NCI-H2227 treated with DMSO at 0.1 percent for 48 hours (cell line): ENCODE measurements around the gene CORO2A.

Experiments
- DNase-seq: peaks from one replicate; lab custom pipeline; 2025; lab: John Stamatoyannopoulos, UW

The CORO2A gene

DNA sequence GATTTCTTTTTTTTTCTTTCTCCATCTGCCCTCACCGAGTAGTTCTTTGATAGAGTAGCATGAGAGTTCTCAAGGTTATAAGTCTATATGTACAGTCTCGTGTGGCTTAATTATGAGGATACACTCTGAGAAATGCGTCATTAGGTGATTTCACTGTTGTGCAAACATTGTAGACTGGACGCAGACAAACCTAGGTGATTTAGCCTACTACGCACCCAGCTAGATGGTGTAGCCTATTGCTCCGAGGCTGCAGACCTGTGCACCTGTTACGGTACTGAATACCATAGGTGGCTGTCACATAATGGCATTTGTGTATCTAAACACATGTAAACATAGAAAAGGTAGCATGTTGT is 26.9 kb upstream of the CORO2A start:
- DNase-seq = no peak

DNA sequence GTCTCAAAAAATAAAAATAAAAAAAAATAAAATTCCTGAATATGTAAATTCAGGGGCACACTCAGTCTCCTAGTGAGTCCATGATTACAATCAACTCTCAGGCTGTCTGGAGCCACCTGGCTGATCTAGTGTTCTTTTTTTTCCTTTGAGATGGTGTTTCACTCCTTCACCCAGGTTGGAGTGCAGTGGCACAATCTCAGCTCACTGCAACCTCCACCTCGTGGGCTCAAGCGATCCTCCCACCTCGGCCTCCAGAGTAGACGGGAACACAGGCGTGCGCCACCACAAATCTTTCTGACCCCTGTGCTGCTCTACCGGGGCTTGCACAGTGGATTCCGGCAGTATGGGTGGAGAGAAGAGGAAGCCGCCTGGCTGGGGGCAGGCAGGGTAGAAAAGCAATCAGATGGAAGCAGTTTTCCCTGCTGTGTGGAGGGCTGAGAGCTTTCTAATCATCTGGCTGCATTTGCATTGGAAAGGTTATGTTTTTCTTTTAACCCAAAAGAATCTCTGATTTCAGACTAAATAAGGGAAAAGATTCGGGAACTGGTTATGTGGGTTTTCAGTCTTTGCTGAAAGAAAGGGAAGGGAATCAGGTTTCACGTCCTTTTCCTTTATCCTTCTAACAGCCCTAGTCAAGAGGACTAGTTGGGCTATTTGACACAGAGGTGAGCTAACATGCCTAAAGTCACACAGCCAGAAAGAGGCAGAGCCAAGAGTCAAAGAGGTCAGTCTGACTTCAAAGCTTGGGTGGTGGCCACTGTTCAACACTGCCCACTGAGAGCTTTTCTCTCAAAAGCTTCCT is 26.3 kb upstream of the CORO2A start:
- DNase-seq = no peak

- no peak for DNase-seq
Measured at GRCh38 chr9:98217255-98217654, 24.8 kb upstream of the CORO2A start.

GRCh38 chr9:98216391-98216790 is 24.0 kb upstream of the CORO2A start:
- no peak for DNase-seq

DNA sequence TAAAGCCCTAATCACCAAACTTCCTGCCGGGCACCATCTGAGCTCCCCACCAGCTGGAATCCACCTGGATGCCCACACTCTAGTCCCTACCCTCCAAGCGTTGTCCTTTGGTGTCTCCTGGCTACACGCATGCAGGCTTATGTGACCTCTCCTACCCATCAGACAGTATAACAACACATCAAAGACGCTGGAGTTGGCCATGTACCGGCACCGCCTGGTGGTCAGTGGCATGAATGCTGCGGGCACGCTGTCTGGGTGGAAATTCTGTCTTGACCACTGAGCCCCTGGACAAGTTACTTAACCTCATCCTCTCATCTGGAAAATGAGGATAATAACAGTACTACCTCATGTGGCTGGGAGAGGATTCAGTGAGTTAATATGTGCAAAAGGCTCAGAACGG is 23.4 kb upstream of the CORO2A start:
- no peak for DNase-seq

- no peak for DNase-seq
Measured at GRCh38 chr9:98215271-98215670, 22.8 kb upstream of the CORO2A start.

DNA sequence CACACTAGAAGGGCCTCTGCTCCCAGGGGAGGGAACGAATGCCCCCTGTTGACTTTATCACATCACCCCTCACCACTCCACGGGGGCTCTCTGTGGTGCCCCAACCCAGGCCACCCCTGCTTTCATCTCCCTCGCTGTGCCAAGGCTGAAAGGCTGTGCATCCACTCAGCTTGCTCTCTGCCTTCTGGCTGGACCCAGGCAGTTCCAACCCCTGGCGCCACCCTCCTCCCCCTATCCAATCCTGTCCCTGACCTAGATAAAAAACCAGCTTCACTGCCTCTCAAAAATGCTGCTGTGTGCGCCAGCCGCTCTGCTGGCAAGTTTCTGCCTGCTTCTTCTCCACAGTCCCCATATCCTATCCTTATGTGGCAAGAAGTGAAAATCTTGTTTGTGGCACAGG is 22.4 kb upstream of the CORO2A start:
- no peak for DNase-seq

- no peak for DNase-seq
Measured at GRCh38 chr9:98211260-98211659, 18.8 kb upstream of the CORO2A start.

DNA sequence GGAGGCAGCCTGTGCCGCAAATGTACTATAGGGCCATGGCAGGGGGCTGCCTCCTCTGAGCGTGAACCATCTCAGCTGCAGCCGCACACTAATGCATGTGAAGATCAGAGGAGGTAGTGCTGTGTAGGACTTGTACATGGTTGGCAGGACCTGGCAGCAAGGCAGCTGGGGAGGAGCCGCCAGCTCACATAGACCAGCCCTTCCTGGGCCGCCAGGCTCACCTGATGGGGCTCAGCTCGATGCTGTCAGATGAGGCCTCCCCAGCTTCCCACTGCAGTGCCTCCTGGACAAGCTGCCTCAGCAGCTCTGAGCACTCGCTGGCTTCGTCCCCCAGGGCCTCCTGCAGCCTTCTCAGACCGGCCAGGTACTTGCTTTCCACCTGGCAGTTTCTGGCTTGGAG is 18.0 kb upstream of the CORO2A start:
- no peak for DNase-seq

GRCh38 chr9:98209530-98209929 is 17.1 kb upstream of the CORO2A start:
- DNase-seq = no peak

- DNase-seq = no peak
Measured at GRCh38 chr9:98208635-98209034, 16.2 kb upstream of the CORO2A start.

- no peak for DNase-seq
Measured at GRCh38 chr9:98207606-98208005, 15.2 kb upstream of the CORO2A start.

GRCh38 chr9:98206754-98207153 is 14.3 kb upstream of the CORO2A start:
- DNase-seq = no peak

- DNase-seq = no peak
Measured at GRCh38 chr9:98204692-98205091, 12.3 kb upstream of the CORO2A start.

DNA sequence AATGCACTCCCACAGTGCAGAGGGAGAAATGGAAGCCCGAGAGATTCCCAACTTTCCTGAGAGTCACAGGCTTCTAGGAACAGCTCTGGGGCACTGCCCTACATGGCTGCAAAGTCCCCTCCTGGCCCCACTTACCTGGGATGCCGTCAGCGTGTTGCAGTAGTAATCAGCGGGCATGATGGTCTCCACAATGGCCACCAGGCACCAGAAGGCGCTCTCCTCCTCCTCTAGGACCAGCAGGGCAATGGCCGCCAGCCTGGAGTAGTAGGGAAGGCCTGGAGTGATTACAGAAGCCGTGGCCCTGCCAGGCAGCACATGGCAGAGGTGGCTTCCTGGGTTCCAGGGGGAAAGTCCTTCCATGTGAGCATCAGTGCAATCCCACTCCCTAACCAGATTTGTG is 10.7 kb upstream of the CORO2A start:
- no peak for DNase-seq

- DNase-seq = no peak
Measured at GRCh38 chr9:98202252-98202651, 9.8 kb upstream of the CORO2A start.

DNA sequence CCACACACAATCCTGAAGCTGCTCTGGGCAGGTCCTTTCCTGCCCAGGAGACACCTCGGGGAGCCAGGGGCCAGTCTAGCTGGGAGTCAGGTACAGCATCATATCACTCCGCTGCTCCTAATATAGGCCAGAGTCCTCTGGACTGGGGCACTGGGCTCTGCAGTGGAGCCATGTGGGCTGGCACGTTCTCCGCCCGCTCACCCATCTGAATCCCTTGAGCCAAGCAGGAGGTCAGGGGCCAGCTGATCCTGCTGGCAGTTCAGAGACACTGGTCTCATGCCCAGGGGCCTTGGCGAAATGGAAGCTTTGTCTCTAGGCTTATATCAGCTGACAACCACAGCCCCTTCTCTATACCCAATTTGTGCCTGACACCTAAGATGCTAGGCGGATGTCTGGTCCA is 9.3 kb upstream of the CORO2A start:
- DNase-seq = no peak

DNA sequence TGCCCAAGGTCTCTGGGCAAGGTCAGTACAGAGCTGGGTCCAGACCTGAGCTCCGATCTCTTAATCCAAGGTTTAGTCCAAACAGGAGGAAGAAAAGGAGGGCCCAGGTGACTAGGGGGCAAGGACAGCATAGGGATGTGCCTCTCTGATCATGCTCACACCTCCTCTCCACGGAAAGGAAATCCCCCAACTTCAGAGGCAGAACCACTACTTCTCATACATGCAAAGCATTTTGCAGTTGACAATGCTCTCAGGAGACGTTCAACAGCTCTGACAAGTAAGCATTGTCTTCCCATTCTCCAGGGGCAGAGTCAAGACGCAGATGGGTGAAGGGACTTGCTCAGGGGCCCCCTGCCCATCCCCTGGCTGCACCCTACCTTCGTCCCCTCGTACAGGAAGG is 8.7 kb upstream of the CORO2A start:
- DNase-seq = no peak

DNA sequence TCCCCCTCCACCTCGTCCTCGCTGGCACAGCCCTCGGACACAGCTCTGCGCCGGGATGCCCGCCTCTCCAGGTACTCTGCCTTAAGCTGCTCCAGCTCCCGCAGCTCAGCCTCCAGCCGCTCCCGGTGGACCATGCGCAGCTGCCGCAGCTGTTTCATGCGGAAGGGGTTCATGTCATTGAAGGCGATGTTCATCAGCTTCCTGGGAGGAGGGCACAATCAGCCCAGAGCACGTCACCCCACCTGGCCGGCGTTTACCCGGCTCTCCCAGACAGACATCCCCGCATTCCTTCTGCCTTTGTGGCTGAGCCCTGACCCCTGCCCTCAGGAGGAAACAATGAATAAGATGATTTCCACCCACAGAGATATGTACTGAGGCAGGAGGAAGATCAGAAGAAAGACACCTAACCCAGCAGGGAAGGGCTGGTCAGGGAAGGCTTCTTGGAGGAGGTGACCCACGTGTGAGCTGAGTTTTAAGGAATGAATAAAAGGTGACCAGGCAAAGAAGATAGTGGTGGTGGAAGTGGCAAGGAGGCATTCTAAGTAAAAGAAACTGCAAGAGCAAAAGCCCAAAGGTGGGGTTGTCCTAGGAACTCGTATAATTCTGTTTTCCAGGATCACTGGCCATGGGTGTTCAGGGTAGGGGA is 7.1 kb upstream of the CORO2A start:
- DNase-seq = no peak

GRCh38 chr9:98195671-98196070 is 3.2 kb upstream of the CORO2A start:
- DNase-seq = no peak

- no peak for DNase-seq
Measured at GRCh38 chr9:98193336-98193944, 1.0 kb upstream of the CORO2A start.

DNA sequence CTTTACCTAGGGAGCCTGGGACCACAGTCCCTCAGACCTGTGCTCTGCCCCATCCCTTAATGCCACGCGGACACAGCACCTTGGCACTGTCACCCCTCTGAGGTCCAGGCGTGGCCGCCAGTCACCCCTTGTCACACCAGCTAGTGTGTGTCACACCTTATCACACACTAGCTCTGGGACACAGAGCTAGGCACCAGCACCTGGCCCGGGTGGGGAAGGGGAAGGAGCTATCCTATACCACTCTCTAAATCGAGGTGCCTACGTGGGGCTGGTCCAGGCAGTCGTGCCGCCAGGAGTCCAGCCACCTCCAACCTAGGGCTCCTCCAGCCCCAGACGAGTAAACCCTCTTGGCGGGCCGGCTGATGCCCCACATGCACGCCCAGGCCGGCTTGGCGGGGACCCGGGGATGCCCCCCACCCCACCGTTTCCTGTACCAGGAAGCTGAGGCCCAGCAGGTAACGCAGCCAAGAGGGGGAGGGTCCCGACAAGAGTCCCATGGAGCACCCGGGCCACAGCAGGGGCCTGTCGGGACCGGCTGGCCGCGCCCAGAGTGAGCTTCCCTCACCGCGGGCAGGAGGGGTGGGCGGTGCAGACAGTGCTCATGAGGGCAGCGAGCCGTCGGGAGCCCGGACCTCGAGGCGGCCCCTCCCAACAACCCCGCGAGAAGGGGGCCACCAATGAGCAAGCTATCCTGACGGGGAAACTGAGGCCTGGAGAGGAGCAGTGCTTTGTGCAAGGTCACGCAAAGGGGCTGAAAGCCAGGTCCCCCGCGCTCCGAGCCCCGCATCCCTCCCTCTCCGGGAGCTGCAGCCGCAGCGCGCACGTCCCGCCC is 550 bp downstream of the CORO2A start:
- no peak for DNase-seq

- no peak for DNase-seq
Measured at GRCh38 chr9:98191181-98191608, 1.2 kb downstream of the CORO2A start.
